CD4-positive, CD25-positive, alpha-beta regulatory T cell (primary cell): ENCODE data around the gene SPAG4. TPM values are rescaled to one million over a fixed set of nuclear protein-coding genes. Genes with fewer than 3 reads are reported as not detected.
A peak's percentile ranks its signal among the peaks of the same experiment; 100 is the strongest.

Source experiments
- ATAC-seq, 2 donors: fragments of 150-1000 bp; cut with Tn5 transposase; one replicate each; pipeline ENCODE4 v1.10.0; 2021; ENCODE audit warnings: low read depth in 2 of 2, moderate number of reproducible peaks in 2 of 2, moderate library complexity in 1 of 2
- DNase-seq, 3 donors: peaks; one replicate each; pipeline versions ENCODE4 v3.0.0 to v3.0.0-alpha.2; 2012 to 2022; ENCODE audit warnings: mixed read lengths in 1 of 3
- H3K27ac ChIP-seq: one replicate; pipeline ENCODE4 v1.7.0; 2013; ENCODE audit warnings: mild to moderate bottlenecking, low read length; ENCODE audit not compliant: insufficient read depth, poor library complexity, severe bottlenecking
- H3K27me3 ChIP-seq: one replicate; pipeline ENCODE4 v1.7.0; 2013; ENCODE audit warnings: low read length; ENCODE audit not compliant: control insufficient read depth, insufficient read depth
- H3K36me3 ChIP-seq: one replicate; pipeline ENCODE4 v1.7.0; 2013; ENCODE audit warnings: mild to moderate bottlenecking, low read length, moderate library complexity; ENCODE audit not compliant: control insufficient read depth, insufficient read depth
- H3K4me1 ChIP-seq: 2 replicates; pipeline ENCODE4 v1.7.0; 2013; ENCODE audit warnings: mild to moderate bottlenecking, low read length; ENCODE audit not compliant: insufficient read depth, control insufficient read depth, poor library complexity, severe bottlenecking
- H3K4me3 ChIP-seq: one replicate; pipeline ENCODE4 v1.7.0; 2013; ENCODE audit warnings: low read depth, mild to moderate bottlenecking, low read length, moderate library complexity
- H3K9me3 ChIP-seq, 2 experiments: 1 replicate in 1 of 2; 2 replicates in 1 of 2; pipeline ENCODE4 v1.7.0; 2013; ENCODE audit warnings: low read length in 2 of 2, mild to moderate bottlenecking in 1 of 2, moderate library complexity in 1 of 2; ENCODE audit not compliant: control insufficient read depth in 2 of 2
- H3K27ac Mint-ChIP-seq, 3 donors: one replicate each; pipeline ENCODE4 v1.8.0; 2020 to 2022; ENCODE audit warnings: mild to moderate bottlenecking in 3 of 3, mixed read lengths in 3 of 3, moderate library complexity in 2 of 3
- H3K27me3 Mint-ChIP-seq: one replicate; pipeline ENCODE4 v1.8.0; 2022; ENCODE audit warnings: mild to moderate bottlenecking, mixed read lengths
- H3K36me3 Mint-ChIP-seq: one replicate; pipeline ENCODE4 v1.8.0; 2020; ENCODE audit warnings: mixed read lengths
- H3K4me1 Mint-ChIP-seq, 4 donors: one replicate each; pipeline ENCODE4 v1.8.0; 2020 to 2022; ENCODE audit warnings: mixed read lengths in 4 of 4, mild to moderate bottlenecking in 1 of 4
- H3K4me3 Mint-ChIP-seq, 4 donors: one replicate each; pipeline ENCODE4 v1.8.0; 2020 to 2022; ENCODE audit warnings: mild to moderate bottlenecking in 4 of 4, mixed read lengths in 4 of 4, moderate library complexity in 3 of 4
- H3K9me3 Mint-ChIP-seq, 7 donors: one replicate each; pipeline ENCODE4 v1.8.0; 2020 to 2022; ENCODE audit warnings: mixed read lengths in 7 of 7, mild to moderate bottlenecking in 3 of 7, moderate library complexity in 2 of 7
- polyA plus RNA-seq, 4 donors: library from polyadenylated mRNA; unstranded; fragments of 300-500 nt; fragmentation: Illumina TruSeq; gene quantifications; one replicate each; pipeline ENCODE4 v1.2.3, GENCODE V29; 2021
- total RNA-seq: library from RNA; stranded (reverse); gene quantifications from one replicate; pipeline ENCODE4 v1.2.3, GENCODE V29; 2022

SPAG4 gene
- total and polyA plus RNA-seq, 5 donors from 2014 or later = 0.11 to 21.8 (median 0.47) TPM

DNA sequence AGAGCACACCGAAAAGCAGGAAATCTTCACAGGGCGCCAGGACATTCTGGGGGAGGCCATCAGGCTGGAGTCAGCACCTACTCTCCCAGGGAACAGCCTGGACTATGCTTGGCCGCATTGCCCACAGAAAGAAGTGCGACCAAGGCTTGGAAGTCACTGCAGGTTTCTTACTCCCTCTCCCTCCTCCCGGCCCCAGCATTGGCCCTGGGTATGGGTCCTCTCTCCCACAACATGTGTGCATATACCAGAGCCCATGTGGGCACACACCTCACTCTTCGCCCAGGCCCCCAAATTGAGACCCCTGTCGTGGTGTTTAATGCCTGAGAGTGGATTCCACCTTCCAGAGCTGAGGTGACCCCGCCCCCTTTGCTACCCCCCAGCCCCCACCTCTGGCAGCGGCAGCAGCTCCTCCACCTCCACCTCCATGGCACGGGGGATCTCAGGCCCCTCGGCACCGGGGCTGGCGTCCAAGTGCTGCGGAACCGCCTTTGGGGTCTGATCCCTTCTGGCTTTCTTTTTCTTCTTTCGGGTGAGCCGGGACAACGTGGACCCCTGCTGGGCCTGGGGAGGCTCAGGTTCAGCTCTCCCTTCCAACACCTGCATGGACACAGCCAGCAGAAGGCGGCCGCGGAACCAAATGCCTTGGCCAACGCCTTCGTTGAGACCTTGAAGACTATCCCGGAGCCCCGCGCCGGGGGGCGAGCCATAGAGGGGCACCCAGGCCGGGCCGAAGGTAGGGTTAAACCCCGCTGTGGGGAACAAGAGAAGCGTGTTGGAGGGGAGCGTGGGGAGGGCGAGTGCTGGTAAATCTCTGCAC, 15.2 kb upstream of the SPAG4 start:
- Histone ChIP-seq H3K4me1 (peaks cover 18% of the 10 kb centered on the region), H3K9me3 (no peaks in the 10 kb centered on the region), H3K27me3 (no peaks in the 10 kb centered on the region), H3K4me3 (no peak overlapping the region), H3K27ac (no peak overlapping the region), H3K36me3 (no peaks in the 10 kb centered on the region)
- no peak for DNase-seq
- ATAC-seq = no peak
- no peaks in the 10 kb centered on the region for H3K36me3 Mint-ChIP-seq
- H3K4me1 Mint-ChIP-seq = peaks cover 0 to 16% (median 8%) of the 10 kb centered on the region in 4 donors
- no peaks in the 10 kb centered on the region for H3K9me3 Mint-ChIP-seq
- no peak overlapping the region for H3K27ac Mint-ChIP-seq
- peak overlapping the region; percentile 60 to 87 (median 80) for H3K4me3 Mint-ChIP-seq
- H3K27me3 Mint-ChIP-seq = peaks cover 65% of the 10 kb centered on the region

DNA sequence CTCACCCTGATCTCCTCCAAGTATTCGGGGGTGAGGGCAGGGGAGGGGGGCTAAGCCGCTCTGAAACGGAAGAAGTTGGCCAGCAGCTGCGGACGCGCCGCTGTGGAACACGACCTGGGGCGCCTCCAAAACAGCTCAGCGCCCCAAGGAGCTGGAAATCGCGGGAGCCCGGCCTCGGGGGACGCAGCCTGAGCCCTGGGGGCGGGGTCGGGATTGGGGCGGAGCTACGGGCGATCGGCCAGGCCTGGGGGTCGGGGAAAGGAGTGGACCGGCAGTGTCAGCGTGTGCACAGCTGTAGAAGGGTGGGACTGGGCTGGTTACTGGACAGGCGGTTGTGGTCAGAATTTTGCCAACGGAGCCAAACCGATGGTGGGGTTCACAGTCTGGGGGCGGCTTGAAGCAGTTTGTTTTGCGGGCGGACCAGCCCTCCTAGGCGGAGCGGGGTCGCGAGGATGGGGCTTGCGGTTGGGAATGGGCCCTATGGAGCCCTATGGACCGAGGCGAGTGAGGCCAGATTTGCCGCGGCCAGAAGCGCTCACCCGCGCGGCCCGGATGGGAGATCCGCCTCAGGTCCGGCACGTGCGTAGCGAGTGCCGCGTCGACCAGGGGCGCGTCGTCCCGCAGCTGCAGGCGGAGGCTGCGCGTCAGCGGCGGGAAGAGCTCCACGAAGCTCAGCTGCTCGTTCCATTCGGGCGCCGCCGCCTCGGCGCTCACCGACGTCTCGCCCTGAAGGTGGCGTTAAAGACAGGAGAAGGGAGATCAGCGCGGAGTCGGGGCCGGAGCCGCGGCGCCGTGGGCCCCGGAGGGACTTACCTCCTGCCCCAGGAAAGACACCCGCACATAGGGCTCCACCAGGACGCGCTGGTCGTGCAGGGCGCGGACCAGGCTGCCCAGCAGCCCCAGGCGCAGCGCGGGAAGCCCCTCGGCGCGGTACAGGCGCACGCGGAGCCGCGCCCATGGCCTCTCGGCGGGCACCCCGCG, 14.3 kb upstream of the SPAG4 start:
- Mint-ChIP-seq H3K4me1 (peaks cover 0 to 16% (median 8%) of the 10 kb centered on the region in 4 donors), H3K9me3 (no peaks in the 10 kb centered on the region), H3K27ac (peak overlapping the region in 1 of 3 donors; percentile 69), H3K36me3 (no peaks in the 10 kb centered on the region), H3K4me3 (peak overlapping the region; percentile 60 to 87 (median 80)), H3K27me3 (peaks cover 59% of the 10 kb centered on the region)
- Histone ChIP-seq H3K4me3 (no peak overlapping the region), H3K27ac (no peak overlapping the region), H3K9me3 (no peaks in the 10 kb centered on the region), H3K4me1 (peaks cover 18% of the 10 kb centered on the region), H3K36me3 (no peaks in the 10 kb centered on the region), H3K27me3 (no peaks in the 10 kb centered on the region)
- peak; percentile 85 to 87 for ATAC-seq
- DNase-seq = peak; percentile 66 to 85 (median 80)

DNA sequence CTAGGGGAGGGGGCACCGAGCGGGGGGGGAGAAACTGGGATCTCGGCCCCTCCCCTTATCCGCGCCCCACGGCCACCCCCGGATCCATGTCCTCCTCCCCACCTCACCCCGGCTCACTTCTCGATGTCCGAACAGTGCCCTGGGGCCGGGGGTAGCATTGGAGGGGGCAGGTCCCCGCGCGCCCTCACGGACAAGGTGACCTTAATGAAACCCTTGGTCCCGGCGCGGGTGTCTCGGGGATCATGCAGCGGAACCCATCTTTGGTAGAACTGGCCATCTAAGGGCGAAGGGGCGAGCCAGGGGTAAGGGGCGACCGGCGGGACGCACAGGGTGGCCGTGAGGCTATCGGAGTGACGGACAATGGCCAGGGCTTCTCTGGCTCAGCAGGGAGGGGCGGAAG, 13.6 kb upstream of the SPAG4 start:
- H3K4me1 ChIP-seq = peaks cover 18% of the 10 kb centered on the region
- no peak overlapping the region for H3K27ac ChIP-seq
- H3K4me3 Mint-ChIP-seq = peak overlapping the region in 3 of 4 donors; percentile 52 to 58 (median 58)
- H3K4me3 ChIP-seq = no peak overlapping the region
- no peak for ATAC-seq
- no peaks in the 10 kb centered on the region for H3K9me3 ChIP-seq
- H3K36me3 ChIP-seq = no peaks in the 10 kb centered on the region
- H3K27me3 Mint-ChIP-seq = peaks cover 57% of the 10 kb centered on the region
- no peak for DNase-seq
- no peak overlapping the region for H3K27ac Mint-ChIP-seq
- no peaks in the 10 kb centered on the region for H3K27me3 ChIP-seq
- peaks cover 0 to 16% (median 8%) of the 10 kb centered on the region in 4 donors for H3K4me1 Mint-ChIP-seq
- H3K36me3 Mint-ChIP-seq = no peaks in the 10 kb centered on the region
- peaks cover 0 to 2% (median 0%) of the 10 kb centered on the region in 7 donors for H3K9me3 Mint-ChIP-seq

DNA sequence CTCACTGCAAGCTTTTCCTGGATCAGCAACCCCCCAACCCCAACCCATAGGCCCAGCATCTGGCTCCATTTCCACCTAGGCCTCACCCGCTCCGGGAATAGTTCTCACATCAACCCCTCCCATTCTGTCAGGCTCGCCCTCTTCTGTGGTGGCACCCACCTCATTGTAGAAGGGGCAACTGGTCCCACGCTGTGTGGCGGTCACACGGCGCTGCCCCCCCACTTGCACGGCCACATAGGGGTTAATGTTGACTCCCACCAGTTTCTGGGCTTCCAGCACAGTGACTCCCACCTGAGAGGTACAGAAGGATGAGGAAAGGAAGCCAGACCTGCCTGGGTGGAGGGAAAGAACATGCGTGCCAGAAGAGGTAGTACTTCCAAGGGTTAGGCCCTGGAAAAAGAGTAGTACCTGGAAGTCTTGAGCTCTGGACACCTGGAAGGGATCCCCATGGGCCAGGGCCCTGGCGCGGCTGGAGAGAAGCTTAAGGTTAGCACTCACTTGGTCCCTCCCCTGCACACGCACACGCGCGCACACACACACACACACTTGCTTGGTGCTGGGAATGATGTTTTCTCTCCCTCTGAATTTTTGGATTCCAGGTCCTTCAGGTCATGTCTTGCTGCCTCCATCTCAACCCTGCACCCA, 12.7 kb upstream of the SPAG4 start:
- Histone ChIP-seq H3K4me1 (peaks cover 18% of the 10 kb centered on the region), H3K4me3 (no peak overlapping the region), H3K27ac (no peak overlapping the region), H3K36me3 (no peaks in the 10 kb centered on the region), H3K9me3 (no peaks in the 10 kb centered on the region), H3K27me3 (no peaks in the 10 kb centered on the region)
- H3K27ac Mint-ChIP-seq = no peak overlapping the region
- no peak for DNase-seq
- H3K27me3 Mint-ChIP-seq = peaks cover 50% of the 10 kb centered on the region
- peaks cover 0 to 2% (median 0%) of the 10 kb centered on the region in 7 donors for H3K9me3 Mint-ChIP-seq
- H3K36me3 Mint-ChIP-seq = no peaks in the 10 kb centered on the region
- ATAC-seq = no peak
- peak overlapping the region in 3 of 4 donors; percentile 53 to 60 (median 58) for H3K4me3 Mint-ChIP-seq
- H3K4me1 Mint-ChIP-seq = peaks cover 0 to 16% (median 8%) of the 10 kb centered on the region in 4 donors

DNA sequence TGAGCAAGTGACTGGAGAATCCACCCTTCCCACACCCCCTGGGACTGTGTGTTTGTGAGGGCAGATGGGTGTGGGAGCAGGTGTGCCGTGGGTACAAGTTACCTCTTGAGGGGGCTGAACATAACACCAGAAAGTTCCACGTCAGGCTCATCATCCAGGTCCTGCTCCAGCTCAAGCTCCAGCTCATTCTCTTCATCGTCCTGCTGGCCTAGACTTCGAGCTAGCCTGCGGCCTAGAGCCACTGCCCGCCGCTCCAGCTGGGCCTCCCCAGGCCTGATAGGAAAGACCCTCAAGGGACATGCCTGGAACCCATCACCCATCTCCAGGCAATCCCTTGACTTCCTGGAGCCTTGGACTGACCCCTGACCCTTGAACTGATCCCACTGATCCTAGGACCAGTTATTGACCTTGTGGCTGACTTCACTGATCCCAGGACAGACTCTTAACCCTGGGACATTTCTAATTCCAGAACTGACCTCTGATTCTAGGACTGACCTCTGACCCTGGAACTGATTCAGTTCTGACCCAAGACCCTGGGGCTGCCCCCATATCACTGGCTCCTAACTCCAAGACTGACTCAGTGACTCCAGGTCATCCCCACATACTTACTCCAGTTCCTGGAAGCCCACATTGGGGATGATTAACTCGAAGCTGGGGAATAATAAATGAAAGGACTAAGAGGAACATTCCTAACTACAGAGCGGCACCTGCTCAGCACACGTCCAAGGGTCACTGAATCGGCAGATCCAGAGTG, 11.8 kb upstream of the SPAG4 start:
- H3K36me3 Mint-ChIP-seq = no peaks in the 10 kb centered on the region
- H3K4me1 Mint-ChIP-seq = peaks cover 0 to 16% (median 7%) of the 10 kb centered on the region in 4 donors
- H3K27me3 Mint-ChIP-seq = peaks cover 42% of the 10 kb centered on the region
- Histone ChIP-seq H3K27ac (no peak overlapping the region), H3K27me3 (no peaks in the 10 kb centered on the region), H3K4me1 (peaks cover 18% of the 10 kb centered on the region), H3K4me3 (no peak overlapping the region), H3K9me3 (no peaks in the 10 kb centered on the region), H3K36me3 (no peaks in the 10 kb centered on the region)
- ATAC-seq (no peak), DNase-seq (peak in 1 of 3 donors; percentile 14)
- peak overlapping the region in 2 of 4 donors; percentile 53 to 73 for H3K4me3 Mint-ChIP-seq
- H3K9me3 Mint-ChIP-seq = peaks cover 0 to 2% (median 0%) of the 10 kb centered on the region in 7 donors
- no peak overlapping the region for H3K27ac Mint-ChIP-seq

DNA sequence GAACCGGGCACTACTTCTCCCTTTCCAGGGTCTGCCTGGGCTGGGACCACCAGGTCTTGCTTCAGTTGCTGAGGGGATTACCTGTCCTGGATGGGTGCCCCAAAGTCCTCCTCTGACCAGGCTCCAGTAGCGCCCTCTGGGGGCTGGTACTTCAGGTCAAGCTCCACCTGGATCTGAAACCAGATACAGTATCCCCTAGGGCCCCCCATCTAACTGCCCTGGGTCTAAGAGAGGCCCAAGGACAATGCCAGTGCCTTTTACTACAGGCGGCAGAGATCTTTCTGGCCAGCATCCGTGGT, 11.2 kb upstream of the SPAG4 start:
- Histone ChIP-seq H3K4me3 (no peak overlapping the region), H3K27ac (no peak overlapping the region), H3K9me3 (no peaks in the 10 kb centered on the region), H3K4me1 (peaks cover 18% of the 10 kb centered on the region), H3K36me3 (no peaks in the 10 kb centered on the region), H3K27me3 (no peaks in the 10 kb centered on the region)
- H3K9me3 Mint-ChIP-seq = peaks cover 0 to 2% (median 0%) of the 10 kb centered on the region in 7 donors
- ATAC-seq (no peak), DNase-seq (peak in 1 of 3 donors; percentile 20)
- H3K27me3 Mint-ChIP-seq = peaks cover 37% of the 10 kb centered on the region
- H3K36me3 Mint-ChIP-seq = no peaks in the 10 kb centered on the region
- no peak overlapping the region for H3K27ac Mint-ChIP-seq
- peak overlapping the region in 1 of 4 donors; percentile 15 for H3K4me3 Mint-ChIP-seq
- peaks cover 0 to 16% (median 7%) of the 10 kb centered on the region in 4 donors for H3K4me1 Mint-ChIP-seq

DNA sequence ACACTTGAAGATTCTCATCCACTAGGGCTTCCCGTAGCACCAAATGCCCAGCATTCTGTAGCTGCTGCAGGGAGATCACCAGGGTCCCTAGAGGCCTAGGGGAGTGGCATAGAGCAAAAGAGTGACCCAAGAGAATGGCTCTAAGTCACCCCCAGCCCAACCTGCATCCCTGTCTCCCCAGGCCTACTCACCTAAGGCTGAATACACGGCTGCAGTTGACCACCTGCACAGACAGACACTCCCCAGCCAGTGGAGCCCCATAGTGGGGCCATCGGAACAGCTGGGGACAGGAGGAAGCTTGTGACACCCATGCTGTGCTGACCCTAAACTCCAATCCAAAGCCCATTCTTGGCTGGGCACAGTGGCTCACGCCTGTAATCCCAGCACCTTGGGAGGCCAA, 9.5 kb upstream of the SPAG4 start:
- Histone ChIP-seq H3K27ac (no peak overlapping the region), H3K36me3 (no peaks in the 10 kb centered on the region), H3K4me3 (no peak overlapping the region), H3K4me1 (peaks cover 11% of the 10 kb centered on the region), H3K27me3 (no peaks in the 10 kb centered on the region), H3K9me3 (no peaks in the 10 kb centered on the region)
- H3K9me3 Mint-ChIP-seq = peaks cover 0 to 2% (median 0%) of the 10 kb centered on the region in 7 donors
- no peak for ATAC-seq
- H3K27me3 Mint-ChIP-seq = peaks cover 22% of the 10 kb centered on the region
- H3K36me3 Mint-ChIP-seq = no peaks in the 10 kb centered on the region
- H3K4me3 Mint-ChIP-seq = no peak overlapping the region
- DNase-seq = no peak
- no peak overlapping the region for H3K27ac Mint-ChIP-seq
- H3K4me1 Mint-ChIP-seq = peaks cover 0 to 11% (median 3%) of the 10 kb centered on the region in 4 donors
